Prostate gland (tissue), 2 donors: ENCODE measurements around the gene KIR3DL2. TPM values are rescaled to one million over a fixed set of nuclear protein-coding genes. Genes with fewer than 3 reads are reported as not detected.
"Not testable (repeated sequence)": the region's sequence is repeated elsewhere in the genome, so short reads cannot be mapped to it uniquely, and the experiment has no call there.

Source experiments
- DNase-seq: peaks from one replicate; pipeline ENCODE4 v3.0.0-alpha.2; 2019; ENCODE audit warnings: low spot score
- H3K27ac ChIP-seq, 2 donors: fragments of 200-600 bp; sonication (generic); 2 replicates each; pipeline ENCODE4 v1.5.1; 2017 to 2019
- H3K27me3 ChIP-seq: fragments of 200-600 bp; sonication (generic); replicated peaks from 2 replicates; pipeline ENCODE4 v1.5.1; 2019; ENCODE audit not compliant: insufficient read depth
- H3K36me3 ChIP-seq, 2 donors: fragments of 200-600 bp; sonication (generic); 1 replicate in 1 of 2; 2 replicates in 1 of 2; pipeline versions ENCODE4 v1.5.1 to v1.8.1; 2017 to 2019
- H3K4me1 ChIP-seq: fragments of 200-600 bp; sonication (generic); replicated peaks from 2 replicates; pipeline ENCODE4 v1.5.1; 2019
- H3K4me3 ChIP-seq, 2 donors: fragments of 200-600 bp; sonication (generic); 2 replicates each; pipeline ENCODE4 v1.5.1; 2017 to 2019
- H3K9me3 ChIP-seq: fragments of 200-600 bp; sonication (generic); 2 replicates; pipeline ENCODE4 v1.5.1; 2017
- CTCF ChIP-seq, 4 experiments: fragments of 200-600 bp in 2 of 4; fragments of 450-650 bp in 2 of 4; sonication (generic) in 2 of 4; IDR thresholded peaks; 1 replicate in 3 of 4; 2 replicates in 1 of 4; pipeline ENCODE4 v1.5.1; 2016 to 2019; ENCODE audit warnings: antibody characterized with exemption in 4 of 4, mild to moderate bottlenecking in 2 of 4, moderate library complexity in 2 of 4
- POLR2A ChIP-seq: fragments of 450-650 bp; IDR thresholded peaks from one replicate; pipeline ENCODE4 v1.6.1; 2016; ENCODE audit warnings: antibody characterized with exemption, mild to moderate bottlenecking
- POLR2AphosphoS5 ChIP-seq: sonication (generic); formaldehyde crosslinking; IDR thresholded peaks from one replicate; pipeline ENCODE4 v1.6.1; 2017; ENCODE audit warnings: antibody characterized with exemption
- WGBS: methylation state at CpG from one replicate; pipeline ENCODE4 v1.1.5; 2018; 5-methylcytosine and 5-hydroxymethylcytosine counted together
- intact Hi-C: fragments of 100-400 bp; cut with DNase I; formaldehyde crosslinking; loops from one replicate; pipeline ENCODE4 v1.14.2; 2022
- total RNA-seq, 2 donors: library from RNA; depleted of rRNA; stranded (reverse); fragments of >200 nt; gene quantifications; one replicate each; pipeline ENCODE4 v1.1.0, GENCODE V29; 2016

KIR3DL2 gene
- total RNA-seq, 2 donors from 2014 or later, result not detected

- no peak overlapping the region for H3K4me3 ChIP-seq
- no peaks in the 10 kb centered on the region for H3K36me3 ChIP-seq
- TF ChIP-seq POLR2A (no peak), CTCF (IDR thresholded peaks at IDR 0.05) (no peak), POLR2AphosphoS5 (peak; percentile 16)
- no peak overlapping the region for H3K27ac ChIP-seq
- no peaks in the 10 kb centered on the region for H3K4me1 ChIP-seq
- peak; percentile 43 for DNase-seq
- WGBS, result 41% methylated on average over 2 of the region's 2 CpGs
- no peaks in the 10 kb centered on the region for H3K9me3 ChIP-seq
- intact Hi-C loops, result no loop called here
- H3K27me3 ChIP-seq, result no peaks in the 10 kb centered on the region
Measured at GRCh38 chr19:54850930-54851329, 687 bp downstream of the KIR3DL2 start.

GRCh38 chr19:54851353-54851752 lies 1.1 kb downstream of the KIR3DL2 start:
- WGBS, result 81% methylated on average over 7 of the region's 7 CpGs
- no peaks in the 10 kb centered on the region for H3K9me3 ChIP-seq
- H3K36me3 ChIP-seq, result no peaks in the 10 kb centered on the region
- TF ChIP-seq POLR2A (no peak), POLR2AphosphoS5 (no peak), CTCF (IDR thresholded peaks at IDR 0.05) (no peak)
- no peak overlapping the region for H3K27ac ChIP-seq
- H3K4me1 ChIP-seq, result no peaks in the 10 kb centered on the region
- intact Hi-C loops, result no loop called here
- H3K4me3 ChIP-seq, result no peak overlapping the region
- H3K27me3 ChIP-seq, result no peaks in the 10 kb centered on the region
- DNase-seq, result no peak

GRCh38 chr19:54855241-54855640 lies 5.0 kb downstream of the KIR3DL2 start:
- H3K27me3 ChIP-seq, H3K4me1 ChIP-seq, H3K27ac ChIP-seq, H3K4me3 ChIP-seq, H3K9me3 ChIP-seq, H3K36me3 ChIP-seq, intact Hi-C loops, DNase-seq: not testable (repeated sequence)
- 65% methylated on average over 1 of the region's 1 CpG for WGBS

- not testable (repeated sequence) for H3K4me3 ChIP-seq, H3K4me1 ChIP-seq
Measured at GRCh38 chr19:54858476-54858875, 8.2 kb downstream of the KIR3DL2 start.

GRCh38 chr19:54859421-54859820 lies 9.2 kb downstream of the KIR3DL2 start:
- DNase-seq, H3K4me3 ChIP-seq, H3K27me3 ChIP-seq, H3K36me3 ChIP-seq, H3K27ac ChIP-seq, H3K4me1 ChIP-seq, H3K9me3 ChIP-seq, intact Hi-C loops: not testable (repeated sequence)
- 82% methylated on average over 7 of the region's 7 CpGs for WGBS

More at GRCh38 chr19:54858476-54858875, 8.2 kb downstream of the KIR3DL2 start:
- H3K27me3 ChIP-seq, DNase-seq, H3K36me3 ChIP-seq, intact Hi-C loops, H3K9me3 ChIP-seq, H3K27ac ChIP-seq: not testable (repeated sequence)
- WGBS, result 85% methylated on average over 3 of the region's 3 CpGs

GRCh38 chr19:54863459-54863858 lies 13.2 kb downstream of the KIR3DL2 start:
- H3K27ac ChIP-seq, intact Hi-C loops, H3K9me3 ChIP-seq, H3K4me1 ChIP-seq, H3K4me3 ChIP-seq, H3K36me3 ChIP-seq, H3K27me3 ChIP-seq, DNase-seq: not testable (repeated sequence)
- WGBS, result 88% methylated on average over 2 of the region's 3 CpGs

GRCh38 chr19:54871696-54872095 lies 21.5 kb downstream of the KIR3DL2 start:
- intact Hi-C loops, result no loop called here

More at GRCh38 chr19:54871696-54872095, 21.5 kb downstream of the KIR3DL2 start:
- Histone ChIP-seq H3K4me1 (no peaks in the 10 kb centered on the region), H3K27me3 (no peaks in the 10 kb centered on the region), H3K36me3 (no peaks in the 10 kb centered on the region), H3K27ac (no peak overlapping the region), H3K4me3 (no peak overlapping the region), H3K9me3 (no peaks in the 10 kb centered on the region)
- 51% methylated on average over 3 of the region's 3 CpGs for WGBS
- TF ChIP-seq CTCF (IDR thresholded peaks at IDR 0.05), result no peak
- no peak for TF ChIP-seq POLR2AphosphoS5
- no peak for TF ChIP-seq POLR2A
- no peak for DNase-seq
